ENCODE data around the gene LRRIQ1.

- TF ChIP-seq RAD21 (CRISPR knock-in tag; IDR thresholded peaks at IDR 0.05), result no peak
- no peak for TF ChIP-seq ZNF768 (CRISPR knock-in tag; IDR thresholded peaks at IDR 0.05)
- no peak for TF ChIP-seq POLR2A (IDR thresholded peaks at IDR 0.05; ENCODE audit: insufficient read depth in 1 of 2, low read depth in 2 of 2, low read length in 2 of 2)
- TF ChIP-seq PHF8 (CRISPR knock-in tag; IDR thresholded peaks at IDR 0.05), result no peak
- no peak for TF ChIP-seq E2F2 (CRISPR knock-in tag; IDR thresholded peaks at IDR 0.05; ENCODE audit: borderline replicate concordance)
- no peak for TF ChIP-seq ZNF572 (CRISPR knock-in tag; IDR thresholded peaks at IDR 0.05)
- TF ChIP-seq TAF1 (CRISPR knock-in tag; IDR thresholded peaks at IDR 0.05), result no peak
- no peak for TF ChIP-seq XBP1 (CRISPR knock-in tag; IDR thresholded peaks at IDR 0.05)
- no peak for TF ChIP-seq ZNF143 (CRISPR knock-in tag; IDR thresholded peaks at IDR 0.05)
- TF ChIP-seq GMEB1 (CRISPR knock-in tag; IDR thresholded peaks at IDR 0.05; ENCODE audit: borderline replicate concordance), result no peak
- TF ChIP-seq CHD4 (IDR thresholded peaks at IDR 0.05; ENCODE audit: borderline replicate concordance, low read length), result no peak
- no peak for TF ChIP-seq KDM1A (CRISPR knock-in tag; IDR thresholded peaks at IDR 0.05)
- TF ChIP-seq ARNT2 (CRISPR knock-in tag; IDR thresholded peaks at IDR 0.05; ENCODE audit: low read depth), result no peak
These were observed 5.2 kb downstream of the LRRIQ1 start for GRCh38 chr12:85041395-85041794.
